Progenitor cell of endocrine pancreas (in vitro differentiated cells): ENCODE results near the gene E2F8. TPM values are rescaled to one million over a fixed set of nuclear protein-coding genes. Genes with fewer than 3 reads are reported as not detected.

Source experiments
- DNase-seq: peaks from one replicate; pipeline ENCODE4 v3.0.0; 2021; ENCODE audit warnings: low spot score; ENCODE audit not compliant: unreplicated experiment
- H3K27ac Mint-ChIP-seq: 2 replicates; pipeline ENCODE4 v1.8.0; 2021; ENCODE audit warnings: mild to moderate bottlenecking, moderate library complexity, mixed read lengths
- H3K27me3 Mint-ChIP-seq: 2 replicates; pipeline ENCODE4 v1.8.0; 2021; ENCODE audit warnings: mixed read lengths
- H3K36me3 Mint-ChIP-seq: 2 replicates; pipeline ENCODE4 v1.8.0; 2022; ENCODE audit warnings: mixed read lengths; ENCODE audit not compliant: insufficient read depth
- H3K4me1 Mint-ChIP-seq: 2 replicates; pipeline ENCODE4 v1.8.0; 2021; ENCODE audit warnings: low read depth, mixed read lengths
- H3K4me3 Mint-ChIP-seq: 2 replicates; pipeline ENCODE4 v1.8.0; 2021; ENCODE audit warnings: low read depth, mild to moderate bottlenecking, moderate library complexity, mixed read lengths
- H3K9me3 Mint-ChIP-seq: 2 replicates; pipeline ENCODE4 v1.8.0; 2021; ENCODE audit warnings: low read depth, mixed read lengths
- long read RNA-seq: library from polyadenylated mRNA; unstranded; transcript quantifications from one replicate; pipeline ENCODE4 v2.0.0, GENCODE V29; 2020
- total RNA-seq: library from RNA; stranded (reverse); gene quantifications from 2 replicates; pipeline ENCODE4 v1.2.1, GENCODE V29; 2021
- TF ChIP-seq, protein P1 (sequence below): fragments of 200-600 bp; sonication (generic); IDR thresholded peaks from one replicate; pipeline ENCODE4 v1.5.0; 2021; ENCODE audit warnings: antibody characterized with exemption, mild to moderate bottlenecking; ENCODE audit not compliant: unreplicated experiment

The E2F8 gene, protein sequence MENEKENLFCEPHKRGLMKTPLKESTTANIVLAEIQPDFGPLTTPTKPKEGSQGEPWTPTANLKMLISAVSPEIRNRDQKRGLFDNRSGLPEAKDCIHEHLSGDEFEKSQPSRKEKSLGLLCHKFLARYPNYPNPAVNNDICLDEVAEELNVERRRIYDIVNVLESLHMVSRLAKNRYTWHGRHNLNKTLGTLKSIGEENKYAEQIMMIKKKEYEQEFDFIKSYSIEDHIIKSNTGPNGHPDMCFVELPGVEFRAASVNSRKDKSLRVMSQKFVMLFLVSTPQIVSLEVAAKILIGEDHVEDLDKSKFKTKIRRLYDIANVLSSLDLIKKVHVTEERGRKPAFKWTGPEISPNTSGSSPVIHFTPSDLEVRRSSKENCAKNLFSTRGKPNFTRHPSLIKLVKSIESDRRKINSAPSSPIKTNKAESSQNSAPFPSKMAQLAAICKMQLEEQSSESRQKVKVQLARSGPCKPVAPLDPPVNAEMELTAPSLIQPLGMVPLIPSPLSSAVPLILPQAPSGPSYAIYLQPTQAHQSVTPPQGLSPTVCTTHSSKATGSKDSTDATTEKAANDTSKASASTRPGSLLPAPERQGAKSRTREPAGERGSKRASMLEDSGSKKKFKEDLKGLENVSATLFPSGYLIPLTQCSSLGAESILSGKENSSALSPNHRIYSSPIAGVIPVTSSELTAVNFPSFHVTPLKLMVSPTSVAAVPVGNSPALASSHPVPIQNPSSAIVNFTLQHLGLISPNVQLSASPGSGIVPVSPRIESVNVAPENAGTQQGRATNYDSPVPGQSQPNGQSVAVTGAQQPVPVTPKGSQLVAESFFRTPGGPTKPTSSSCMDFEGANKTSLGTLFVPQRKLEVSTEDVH
- total RNA-seq, result 9.2 and 9.4 TPM in 2 replicates
- long read RNA-seq, partial matches to known transcripts, result 1 of 2 reads
- long read RNA-seq, other reads (novel, unspliced or antisense), result 0 of 2 reads

DNA sequence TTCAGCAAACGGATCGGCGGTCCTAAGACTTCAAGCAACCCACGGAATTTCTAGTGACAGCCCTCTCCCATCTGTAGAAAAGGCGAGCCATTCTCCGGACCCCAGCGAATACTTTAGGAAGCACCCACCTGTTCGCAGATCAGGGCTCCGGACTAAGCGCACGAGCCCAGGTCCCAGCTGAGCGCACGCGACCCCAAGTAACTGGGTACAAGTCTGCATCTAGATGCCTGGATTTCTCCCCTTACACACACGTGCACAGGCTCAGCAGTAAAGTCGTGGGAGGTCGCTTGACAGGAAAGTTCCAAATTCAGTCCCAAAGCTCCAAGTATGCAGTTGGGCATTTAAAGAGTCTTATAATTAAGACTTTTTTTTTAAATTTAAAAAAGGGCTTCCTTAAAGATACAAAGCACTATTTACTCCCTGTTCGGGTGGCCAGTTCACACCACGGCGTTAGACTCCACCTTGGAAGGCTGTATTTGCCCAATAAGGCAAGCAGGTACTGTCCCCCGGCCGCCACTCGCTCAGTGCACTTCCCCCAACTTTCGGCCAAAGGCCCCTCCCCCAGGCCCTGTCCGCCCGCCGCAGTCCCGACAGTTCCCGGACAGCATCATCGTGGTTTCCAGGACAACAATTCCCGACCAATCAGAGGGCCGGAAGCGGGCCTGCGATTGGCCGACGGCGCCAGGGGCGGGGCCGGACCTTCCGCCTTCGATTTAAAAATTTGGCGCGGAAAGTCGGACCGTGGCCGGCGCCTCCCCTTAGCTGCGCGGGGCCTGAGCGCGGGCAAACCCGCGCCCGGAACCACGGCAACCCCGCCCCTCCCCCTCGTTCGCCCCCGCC is at the start of gene E2F8:
Gene E2F8, minus strand, starts transcription at position 526 of the 840 bp plus-strand sequence. CDS start 824 bp downstream, outside the sequence.
- Mint-ChIP-seq H3K36me3 (peaks cover 8% of the 10 kb centered on the region), H3K4me3 (peak within 1 kb of the TSS; percentile 87), H3K27ac (peak within 1 kb of the TSS; percentile 92), H3K4me1 (peaks cover 5% of the 10 kb centered on the region), H3K27me3 (peaks cover 32% of the 10 kb centered on the region), H3K9me3 (no peaks in the 10 kb centered on the region)
- DNase-seq, result peak; percentile 97
- TF ChIP-seq, protein P1, sequence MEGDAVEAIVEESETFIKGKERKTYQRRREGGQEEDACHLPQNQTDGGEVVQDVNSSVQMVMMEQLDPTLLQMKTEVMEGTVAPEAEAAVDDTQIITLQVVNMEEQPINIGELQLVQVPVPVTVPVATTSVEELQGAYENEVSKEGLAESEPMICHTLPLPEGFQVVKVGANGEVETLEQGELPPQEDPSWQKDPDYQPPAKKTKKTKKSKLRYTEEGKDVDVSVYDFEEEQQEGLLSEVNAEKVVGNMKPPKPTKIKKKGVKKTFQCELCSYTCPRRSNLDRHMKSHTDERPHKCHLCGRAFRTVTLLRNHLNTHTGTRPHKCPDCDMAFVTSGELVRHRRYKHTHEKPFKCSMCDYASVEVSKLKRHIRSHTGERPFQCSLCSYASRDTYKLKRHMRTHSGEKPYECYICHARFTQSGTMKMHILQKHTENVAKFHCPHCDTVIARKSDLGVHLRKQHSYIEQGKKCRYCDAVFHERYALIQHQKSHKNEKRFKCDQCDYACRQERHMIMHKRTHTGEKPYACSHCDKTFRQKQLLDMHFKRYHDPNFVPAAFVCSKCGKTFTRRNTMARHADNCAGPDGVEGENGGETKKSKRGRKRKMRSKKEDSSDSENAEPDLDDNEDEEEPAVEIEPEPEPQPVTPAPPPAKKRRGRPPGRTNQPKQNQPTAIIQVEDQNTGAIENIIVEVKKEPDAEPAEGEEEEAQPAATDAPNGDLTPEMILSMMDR, result no peak

DNA sequence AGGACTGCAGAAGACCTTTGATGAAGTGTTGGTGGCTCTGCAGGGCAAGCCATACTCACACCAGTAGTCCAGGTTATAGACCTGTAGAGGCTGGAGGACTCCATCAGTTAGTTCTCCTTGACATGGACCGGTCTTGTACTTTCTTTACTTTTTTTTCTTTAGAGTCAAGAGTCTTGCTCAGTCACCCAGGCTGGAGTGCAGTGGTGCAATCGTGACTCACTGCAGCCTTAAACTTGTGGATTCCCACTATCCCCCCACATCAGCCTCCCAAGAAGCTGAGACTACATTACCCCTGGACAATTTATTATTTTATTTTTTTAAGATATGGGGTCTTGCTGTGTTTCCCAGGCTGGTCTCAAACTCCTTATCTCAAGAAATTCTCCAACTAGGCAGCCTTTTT is 49.6 kb upstream of the E2F8 start:
- Mint-ChIP-seq H3K27ac (no peak overlapping the region), H3K9me3 (no peaks in the 10 kb centered on the region), H3K36me3 (no peaks in the 10 kb centered on the region), H3K4me1 (no peaks in the 10 kb centered on the region), H3K4me3 (no peak overlapping the region), H3K27me3 (peaks cover 12% of the 10 kb centered on the region)
- DNase-seq, result no peak
- TF ChIP-seq, protein P1, result no peak

DNA sequence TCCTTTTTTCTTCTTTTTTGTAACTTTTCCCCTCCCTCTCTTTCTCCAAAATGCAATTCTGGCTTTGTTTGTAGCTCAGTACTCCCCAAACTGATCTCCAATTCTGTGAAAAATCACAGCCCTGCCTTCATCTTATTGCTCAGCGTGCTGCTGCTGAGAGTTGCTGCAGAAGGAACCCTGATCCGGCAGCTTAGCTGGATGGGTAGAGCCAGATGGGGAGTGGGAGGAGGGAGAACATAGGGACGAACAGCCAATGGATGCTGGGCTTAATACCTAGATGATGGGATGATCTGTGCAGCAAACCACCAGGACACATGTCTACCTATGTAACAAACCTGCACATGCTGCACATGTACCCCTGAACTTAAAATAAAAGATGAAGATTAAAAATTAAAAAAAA is 47.5 kb upstream of the E2F8 start:
- Mint-ChIP-seq H3K4me1 (no peaks in the 10 kb centered on the region), H3K27me3 (peaks cover 26% of the 10 kb centered on the region), H3K4me3 (no peak overlapping the region), H3K36me3 (no peaks in the 10 kb centered on the region), H3K27ac (no peak overlapping the region), H3K9me3 (no peaks in the 10 kb centered on the region)
- TF ChIP-seq, protein P1, result no peak
- no peak for DNase-seq

DNA sequence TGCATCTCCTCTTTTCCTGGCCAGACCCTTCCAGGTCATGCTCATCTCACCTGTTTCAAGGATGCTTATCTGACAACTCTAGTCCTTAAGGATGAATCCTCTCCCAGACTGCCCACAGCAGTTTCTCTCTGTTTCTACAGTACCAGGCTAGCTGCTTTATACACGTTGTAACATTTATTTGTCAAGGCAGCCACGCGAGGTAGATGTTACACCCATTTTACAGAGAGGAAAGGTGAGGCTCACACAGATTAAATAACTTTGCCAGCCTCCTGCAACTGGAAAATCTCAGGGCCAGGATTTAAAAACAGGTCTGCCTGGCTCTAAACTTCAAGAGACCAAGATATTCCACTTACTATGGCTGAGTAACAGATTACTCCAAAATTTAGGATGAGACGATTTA is 45.7 kb upstream of the E2F8 start:
- H3K4me3 Mint-ChIP-seq, result no peak overlapping the region
- no peak overlapping the region for H3K27ac Mint-ChIP-seq
- no peak for DNase-seq
- H3K9me3 Mint-ChIP-seq, result no peaks in the 10 kb centered on the region
- no peaks in the 10 kb centered on the region for H3K36me3 Mint-ChIP-seq
- TF ChIP-seq, protein P1, result no peak
- no peaks in the 10 kb centered on the region for H3K4me1 Mint-ChIP-seq
- peaks cover 26% of the 10 kb centered on the region for H3K27me3 Mint-ChIP-seq
